Astrocyte of the cerebellum (primary cell): ENCODE data around the gene BRCA2.

ENCODE experiments used
- DNase-seq: peaks from one replicate; pipeline ENCODE4 v3.0.0-alpha.2; 2011; ENCODE audit warnings: low read depth
- H3K4me3 ChIP-seq: 2 replicates; pipeline ENCODE4 v1.5.1; 2011; ENCODE audit warnings: mild to moderate bottlenecking, low read depth, low read length, moderate library complexity
- in situ Hi-C: cut with HindIII; loops from 2 replicates; pipeline ENCODE4 v1.10.0; 2017; ENCODE audit warnings: low sequenced_read_pairs
- TF ChIP-seq, protein P1 (sequence below): IDR thresholded peaks from 2 replicates; pipeline ENCODE4 v1.5.1; 2012; ENCODE audit warnings: low read length, low read depth, moderate library complexity, mild to moderate bottlenecking; ENCODE audit errors: missing control alignments

Gene BRCA2

DNA sequence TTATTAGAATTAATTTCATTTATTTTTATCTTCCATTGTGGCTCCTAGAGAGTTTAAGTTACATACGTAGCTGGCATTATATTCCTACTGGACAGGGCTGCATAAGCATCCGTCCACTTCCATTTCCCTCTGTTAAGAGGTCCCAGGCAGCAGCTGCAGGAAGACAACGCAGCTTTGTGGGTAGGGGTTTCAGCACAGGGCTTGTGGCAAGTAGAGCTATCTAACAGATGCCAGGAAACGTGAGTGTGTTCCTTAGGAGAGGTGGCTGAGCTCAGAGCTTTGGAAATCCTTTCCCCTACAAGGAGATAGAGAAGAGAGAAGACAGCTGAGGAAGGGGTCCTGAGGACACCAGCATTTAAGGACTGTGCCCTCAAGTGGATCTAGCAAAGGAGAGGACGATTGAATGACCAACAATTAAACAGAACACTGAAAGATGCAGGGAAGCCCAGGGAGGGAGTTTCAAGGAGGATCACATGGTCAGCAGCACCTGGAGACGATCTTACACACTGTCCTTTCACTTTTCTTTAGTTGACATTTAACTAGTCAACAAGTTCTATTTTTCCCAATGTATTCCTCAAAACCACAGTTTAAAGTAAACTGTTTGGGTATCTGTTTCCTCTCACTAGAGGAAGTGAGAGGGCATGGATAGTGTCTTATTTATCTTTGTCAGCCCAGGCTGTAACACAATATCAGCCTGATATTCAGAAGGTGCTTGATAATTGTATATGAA, 114.9 kb downstream of the BRCA2 start:
- H3K4me3 ChIP-seq: no peak overlapping the region
- no peak for DNase-seq
- in situ Hi-C loops: no loop called here
- TF ChIP-seq, protein P1, sequence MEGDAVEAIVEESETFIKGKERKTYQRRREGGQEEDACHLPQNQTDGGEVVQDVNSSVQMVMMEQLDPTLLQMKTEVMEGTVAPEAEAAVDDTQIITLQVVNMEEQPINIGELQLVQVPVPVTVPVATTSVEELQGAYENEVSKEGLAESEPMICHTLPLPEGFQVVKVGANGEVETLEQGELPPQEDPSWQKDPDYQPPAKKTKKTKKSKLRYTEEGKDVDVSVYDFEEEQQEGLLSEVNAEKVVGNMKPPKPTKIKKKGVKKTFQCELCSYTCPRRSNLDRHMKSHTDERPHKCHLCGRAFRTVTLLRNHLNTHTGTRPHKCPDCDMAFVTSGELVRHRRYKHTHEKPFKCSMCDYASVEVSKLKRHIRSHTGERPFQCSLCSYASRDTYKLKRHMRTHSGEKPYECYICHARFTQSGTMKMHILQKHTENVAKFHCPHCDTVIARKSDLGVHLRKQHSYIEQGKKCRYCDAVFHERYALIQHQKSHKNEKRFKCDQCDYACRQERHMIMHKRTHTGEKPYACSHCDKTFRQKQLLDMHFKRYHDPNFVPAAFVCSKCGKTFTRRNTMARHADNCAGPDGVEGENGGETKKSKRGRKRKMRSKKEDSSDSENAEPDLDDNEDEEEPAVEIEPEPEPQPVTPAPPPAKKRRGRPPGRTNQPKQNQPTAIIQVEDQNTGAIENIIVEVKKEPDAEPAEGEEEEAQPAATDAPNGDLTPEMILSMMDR: no peak

DNA sequence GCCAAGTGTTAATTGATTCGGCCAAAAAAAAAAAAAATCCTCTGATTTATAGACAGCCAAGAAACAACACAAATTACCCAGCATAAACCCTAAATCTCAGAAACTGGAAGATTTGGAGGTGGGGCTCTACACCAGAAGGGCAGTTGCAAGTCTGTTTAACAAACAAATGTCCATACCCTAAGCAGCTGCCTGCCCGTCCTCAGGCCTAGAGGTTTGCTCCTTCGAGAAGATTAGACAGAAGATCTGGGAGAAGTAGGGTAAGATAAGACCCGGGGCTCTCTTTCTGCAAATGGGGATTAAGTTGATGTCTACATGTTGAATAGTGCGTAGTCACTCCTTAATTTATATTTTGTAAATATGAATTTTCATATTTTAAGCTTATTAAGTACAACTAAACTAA, 116.1 kb downstream of the BRCA2 start:
- TF ChIP-seq, protein P1: no peak
- no peak for DNase-seq
- in situ Hi-C loops: no loop called here
- no peak overlapping the region for H3K4me3 ChIP-seq

DNA sequence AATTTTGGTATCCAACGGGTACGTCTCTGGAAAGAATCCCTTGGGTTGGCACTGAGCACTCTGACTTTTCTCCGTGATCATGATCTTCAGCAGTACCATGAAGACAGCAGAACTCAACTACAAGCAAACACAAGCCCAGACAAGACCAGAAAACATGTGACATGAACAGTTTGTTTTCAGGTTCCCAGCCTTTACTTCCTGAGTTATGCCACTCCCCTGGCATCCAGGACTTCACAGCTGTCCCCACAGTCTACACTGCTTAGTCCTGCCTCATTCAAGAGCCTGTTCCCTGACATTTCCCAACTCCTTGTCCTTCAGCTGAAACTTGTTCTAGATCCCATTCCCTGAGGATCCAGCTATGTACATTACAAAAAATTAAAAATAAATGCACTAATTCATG, 117.5 kb downstream of the BRCA2 start:
- in situ Hi-C loops: no loop called here
- TF ChIP-seq, protein P1: no peak

DNA sequence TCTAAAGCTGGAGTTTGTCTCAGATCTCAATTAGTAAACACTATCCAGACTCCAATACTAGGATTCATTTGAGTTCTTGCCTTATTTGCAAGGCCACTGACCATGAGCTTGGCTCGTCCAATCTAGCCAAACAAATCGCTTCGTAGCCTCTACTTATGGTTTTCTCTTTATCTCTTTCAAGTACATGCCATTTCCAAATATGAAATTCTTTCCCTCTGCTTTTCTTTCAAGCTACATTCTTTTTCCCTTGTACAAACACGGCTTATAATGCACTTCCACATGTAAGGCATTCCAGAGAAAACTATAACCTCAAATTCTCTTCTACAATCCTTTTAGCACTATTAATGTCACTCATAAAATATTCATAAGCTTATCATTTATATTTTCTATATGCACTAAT, 123.6 kb downstream of the BRCA2 start:
- H3K4me3 ChIP-seq: no peak overlapping the region
- no peak for DNase-seq
- in situ Hi-C loops: no loop called here
- TF ChIP-seq, protein P1: no peak

More for the DNA sequence above, 117.5 kb downstream of the BRCA2 start:
- H3K4me3 ChIP-seq: no peak overlapping the region
- no peak for DNase-seq

DNA sequence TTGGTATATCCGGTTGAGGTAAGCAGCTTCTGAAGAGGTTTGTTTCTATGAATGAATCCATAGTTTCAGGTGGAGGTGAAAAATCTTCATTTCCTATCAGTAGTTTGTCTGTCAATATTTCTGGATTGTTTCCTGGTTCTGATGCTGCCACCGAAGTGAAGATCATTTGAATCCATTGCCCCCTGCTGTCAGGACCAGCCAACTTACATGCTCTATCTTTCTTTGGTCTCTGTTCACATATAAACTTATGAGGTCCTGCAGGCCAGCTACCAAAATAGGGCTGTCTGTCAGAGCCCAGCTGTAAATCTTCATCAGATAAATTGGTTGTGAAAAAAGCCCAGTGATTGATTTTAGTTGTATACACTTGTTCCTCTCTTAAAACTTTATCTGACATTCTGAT, 127.8 kb downstream of the BRCA2 start:
- TF ChIP-seq, protein P1: no peak
- in situ Hi-C loops: no loop called here
- DNase-seq: no peak
- no peak overlapping the region for H3K4me3 ChIP-seq

DNA sequence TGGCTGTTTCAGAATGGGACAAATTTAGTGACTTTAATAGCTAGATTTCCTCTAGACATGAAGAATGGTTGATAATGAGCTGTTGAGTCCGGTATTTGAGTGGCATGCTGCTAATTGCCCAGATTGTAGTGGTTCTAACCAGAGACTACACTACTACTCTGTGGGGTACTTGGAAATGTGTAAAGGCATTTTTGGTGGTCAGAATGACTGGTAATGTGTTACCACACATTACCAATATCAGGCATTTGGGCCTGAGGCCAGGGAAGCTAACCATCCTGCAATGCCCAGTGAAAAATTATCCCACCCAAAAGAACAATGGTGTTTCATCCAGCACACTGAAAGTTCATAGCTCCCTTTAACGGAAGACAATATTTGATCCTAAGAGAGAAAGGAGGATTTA, 130.2 kb downstream of the BRCA2 start:
- no peak overlapping the region for H3K4me3 ChIP-seq
- TF ChIP-seq, protein P1: no peak
- DNase-seq: no peak
- in situ Hi-C loops: no loop called here
